ENCODE results near the gene EPHB6.

DNA sequence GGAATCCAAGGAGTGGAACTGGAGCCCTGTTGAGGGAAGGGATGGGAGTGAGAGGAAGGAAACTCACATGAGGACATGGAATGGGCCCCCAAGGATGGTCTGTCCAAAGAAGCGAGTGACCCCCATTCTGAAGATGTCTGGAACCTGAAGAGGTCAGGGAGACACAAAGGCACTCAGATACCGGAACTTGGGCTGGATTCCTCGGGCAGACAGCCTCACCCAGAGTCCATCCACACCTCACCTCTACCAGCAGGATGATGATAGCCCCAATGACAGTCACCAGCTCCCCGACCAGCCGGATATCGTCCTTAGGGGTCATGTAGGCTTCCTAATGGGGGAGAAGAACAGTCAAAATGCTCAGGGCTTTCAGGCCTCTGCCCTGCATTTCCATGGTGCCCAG is 20.0 kb downstream of the EPHB6 start:
- TF ChIP-seq, protein P1, sequence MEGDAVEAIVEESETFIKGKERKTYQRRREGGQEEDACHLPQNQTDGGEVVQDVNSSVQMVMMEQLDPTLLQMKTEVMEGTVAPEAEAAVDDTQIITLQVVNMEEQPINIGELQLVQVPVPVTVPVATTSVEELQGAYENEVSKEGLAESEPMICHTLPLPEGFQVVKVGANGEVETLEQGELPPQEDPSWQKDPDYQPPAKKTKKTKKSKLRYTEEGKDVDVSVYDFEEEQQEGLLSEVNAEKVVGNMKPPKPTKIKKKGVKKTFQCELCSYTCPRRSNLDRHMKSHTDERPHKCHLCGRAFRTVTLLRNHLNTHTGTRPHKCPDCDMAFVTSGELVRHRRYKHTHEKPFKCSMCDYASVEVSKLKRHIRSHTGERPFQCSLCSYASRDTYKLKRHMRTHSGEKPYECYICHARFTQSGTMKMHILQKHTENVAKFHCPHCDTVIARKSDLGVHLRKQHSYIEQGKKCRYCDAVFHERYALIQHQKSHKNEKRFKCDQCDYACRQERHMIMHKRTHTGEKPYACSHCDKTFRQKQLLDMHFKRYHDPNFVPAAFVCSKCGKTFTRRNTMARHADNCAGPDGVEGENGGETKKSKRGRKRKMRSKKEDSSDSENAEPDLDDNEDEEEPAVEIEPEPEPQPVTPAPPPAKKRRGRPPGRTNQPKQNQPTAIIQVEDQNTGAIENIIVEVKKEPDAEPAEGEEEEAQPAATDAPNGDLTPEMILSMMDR (IDR thresholded peaks at IDR 0.05): no peak
- no peak for TF ChIP-seq POLR2A (IDR thresholded peaks at IDR 0.05)
